HG02678 (cell line): ENCODE data around the gene RPUSD4.
A peak's percentile ranks its signal among the peaks of the same experiment; 100 is the strongest.
"Not testable (repeated sequence)": the region's sequence is repeated elsewhere in the genome, so short reads cannot be mapped to it uniquely, and the experiment has no call there.

ENCODE experiments used
- ATAC-seq: cut with Tn5 transposase; IDR thresholded peaks from one replicate; pipeline ENCODE4 v1.9.1; 2021; ENCODE audit warnings: mild to moderate bottlenecking, moderate library complexity; ENCODE audit not compliant: unreplicated experiment

RPUSD4 gene, protein sequence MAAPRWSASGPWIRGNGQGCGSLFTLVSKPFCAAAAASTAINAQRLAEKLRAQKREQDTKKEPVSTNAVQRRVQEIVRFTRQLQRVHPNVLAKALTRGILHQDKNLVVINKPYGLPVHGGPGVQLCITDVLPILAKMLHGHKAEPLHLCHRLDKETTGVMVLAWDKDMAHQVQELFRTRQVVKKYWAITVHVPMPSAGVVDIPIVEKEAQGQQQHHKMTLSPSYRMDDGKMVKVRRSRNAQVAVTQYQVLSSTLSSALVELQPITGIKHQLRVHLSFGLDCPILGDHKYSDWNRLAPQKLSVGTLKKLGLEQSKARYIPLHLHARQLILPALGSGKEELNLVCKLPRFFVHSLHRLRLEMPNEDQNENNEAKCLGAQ

DNA sequence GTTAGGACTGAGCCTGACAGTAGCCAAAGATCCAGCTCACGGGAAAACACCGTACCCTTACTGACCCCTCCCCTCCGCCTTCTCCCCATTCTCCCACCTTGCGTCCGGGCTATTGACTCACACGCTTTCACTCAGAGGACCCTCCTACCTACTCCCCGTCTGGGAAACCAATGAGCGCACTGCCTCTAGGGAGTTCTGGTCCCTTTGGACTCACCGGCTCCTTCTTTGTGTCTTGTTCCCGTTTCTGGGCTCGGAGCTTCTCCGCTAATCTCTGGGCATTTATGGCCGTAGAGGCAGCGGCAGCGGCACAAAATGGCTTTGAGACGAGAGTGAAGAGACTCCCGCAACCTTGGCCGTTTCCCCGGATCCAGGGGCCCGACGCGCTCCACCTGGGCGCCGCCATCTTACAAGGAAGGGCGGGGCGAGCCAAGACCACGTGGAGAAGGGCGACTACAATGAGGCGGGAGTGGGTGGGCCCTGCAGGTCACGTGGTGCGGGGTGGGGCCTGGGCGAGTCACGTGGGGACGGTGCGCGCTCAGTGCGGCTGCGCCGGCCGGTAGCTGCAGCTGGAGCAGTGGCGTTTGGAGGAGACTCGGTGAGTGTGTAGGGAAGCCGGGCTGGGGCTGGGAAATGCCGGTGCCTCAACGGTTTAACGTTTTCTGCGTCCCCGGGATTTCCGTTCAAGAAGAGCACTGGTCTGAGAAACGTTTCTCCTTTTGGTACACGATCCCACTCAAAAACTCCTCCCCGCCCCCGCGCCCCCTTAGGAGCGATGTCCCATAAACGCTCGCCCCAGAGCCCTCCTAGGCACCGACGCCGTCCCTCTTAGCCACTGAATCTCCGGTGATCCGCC is at the start of gene RPUSD4, which contains the start of gene FAM118B:
RPUSD4 (minus strand) TSS at position 415 of the 853 bp plus-strand sequence; CDS start at position 403, 12 bp downstream.
FAM118B (plus strand) TSS at position 547 of the 853 bp plus-strand sequence. CDS start 23,220 bp downstream, outside the sequence.
- ATAC-seq, result peak; percentile 96

DNA sequence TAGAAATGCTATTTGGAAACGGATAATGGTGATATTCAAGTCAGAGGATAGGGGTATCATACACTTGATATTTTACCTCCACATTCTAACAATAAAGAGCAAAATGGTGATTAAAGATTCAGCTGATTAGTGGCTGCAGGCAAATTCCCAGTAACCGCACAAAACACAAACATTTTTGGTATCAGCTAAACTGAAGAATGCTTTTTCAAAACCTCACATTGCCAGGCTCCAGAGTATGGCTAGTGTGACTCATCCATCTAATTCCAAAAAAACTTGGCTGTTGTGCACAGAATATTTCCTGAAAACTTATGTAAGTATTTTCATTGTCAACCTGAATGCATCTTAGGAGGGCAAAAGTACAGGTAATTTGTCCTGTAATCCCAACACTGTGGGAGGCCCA is 46.3 kb upstream of the RPUSD4 start:
- ATAC-seq, result no peak

DNA sequence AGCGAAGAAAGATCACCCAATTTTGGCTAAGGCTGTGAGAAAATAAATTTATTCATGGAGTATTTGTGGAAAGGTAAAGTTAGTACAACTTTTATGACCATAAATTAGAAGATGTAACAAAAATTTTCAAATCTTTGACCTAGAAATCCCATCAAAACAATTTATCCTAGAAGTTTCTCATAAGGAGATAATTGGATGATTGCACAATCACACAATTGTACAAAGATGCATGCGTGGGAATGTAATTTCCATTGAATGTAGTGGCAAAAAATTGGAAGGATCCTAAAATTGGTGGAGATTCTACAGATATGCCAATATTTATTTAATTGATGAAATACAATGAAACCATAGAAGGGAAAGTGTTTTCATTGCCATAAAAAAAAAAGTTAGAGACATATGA is 45.7 kb upstream of the RPUSD4 start:
- no peak for ATAC-seq

DNA sequence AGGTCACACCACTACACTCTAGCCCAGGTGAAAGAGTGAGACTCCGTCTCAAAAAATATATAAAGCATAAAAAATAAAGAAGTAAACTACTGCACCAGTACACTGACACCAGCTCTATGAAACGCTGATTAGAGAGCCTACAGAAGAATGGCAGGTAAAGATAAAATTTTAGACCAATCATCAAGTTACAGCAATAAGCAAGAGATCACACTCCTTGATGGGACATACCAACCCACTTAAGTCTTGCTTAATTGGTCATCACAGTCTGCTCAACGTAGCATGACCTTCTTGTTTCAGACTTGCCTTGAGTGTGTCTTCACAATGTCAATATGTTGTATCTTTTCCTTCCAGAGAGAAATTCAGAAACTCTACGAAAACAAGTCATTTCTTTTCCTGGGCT is 44.8 kb upstream of the RPUSD4 start:
- ATAC-seq, result no peak

DNA sequence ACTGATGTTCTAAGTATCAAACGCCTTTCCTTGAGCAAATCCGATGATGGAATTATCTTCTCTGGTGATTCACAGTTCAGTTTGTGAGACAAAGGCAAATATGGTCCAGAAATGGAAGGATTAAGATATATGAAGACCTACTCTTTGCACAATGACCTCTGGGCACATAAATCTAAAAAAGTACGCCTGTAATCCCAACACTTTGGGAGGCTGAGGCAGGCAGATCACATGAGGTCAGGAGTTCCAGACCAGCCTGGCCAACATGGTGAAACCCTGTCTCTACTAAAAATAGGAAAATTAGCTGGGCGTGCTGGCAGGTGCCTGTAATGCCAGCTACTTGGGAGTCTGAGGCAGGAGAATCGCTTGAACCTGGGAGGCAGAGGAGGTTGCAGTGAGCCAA is 44.1 kb upstream of the RPUSD4 start:
- not testable (repeated sequence) for ATAC-seq

DNA sequence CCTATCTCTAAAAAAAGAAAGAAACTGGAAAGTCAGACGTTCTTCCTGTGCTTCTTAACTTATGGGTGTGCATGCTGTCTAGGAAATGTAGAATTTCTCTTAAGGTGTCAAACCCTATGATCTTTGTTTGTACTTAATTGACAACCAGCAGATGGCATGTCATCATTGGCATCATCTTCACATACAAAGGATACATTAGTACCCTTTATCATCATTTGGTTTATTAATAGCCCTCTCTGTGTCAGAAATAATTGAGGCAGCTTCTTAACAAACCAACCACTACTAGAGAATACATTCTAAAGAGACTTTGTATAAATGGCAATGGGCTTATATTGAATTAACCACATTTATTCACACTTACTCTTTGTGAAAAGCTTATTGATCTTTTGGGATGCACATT is 43.4 kb upstream of the RPUSD4 start:
- ATAC-seq, result no peak

DNA sequence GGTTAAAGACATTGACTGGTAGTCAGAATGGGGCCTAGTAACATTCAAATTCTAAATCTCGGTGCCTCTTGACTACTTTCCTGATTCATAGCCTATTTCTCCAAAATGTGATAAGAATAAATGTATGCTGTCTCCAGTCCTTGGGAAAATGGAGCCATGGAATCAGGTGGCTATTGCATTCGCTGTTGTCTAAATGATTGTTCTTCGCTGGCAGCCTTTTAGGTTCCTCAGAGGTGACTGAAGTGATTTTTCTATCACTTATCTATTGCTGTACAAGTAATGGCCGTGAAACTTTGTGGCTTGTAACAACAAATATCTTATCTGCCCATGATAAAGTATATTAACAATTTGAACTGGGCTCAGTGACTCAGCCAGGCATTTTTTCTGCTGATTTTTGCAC is 41.8 kb upstream of the RPUSD4 start:
- no peak for ATAC-seq

DNA sequence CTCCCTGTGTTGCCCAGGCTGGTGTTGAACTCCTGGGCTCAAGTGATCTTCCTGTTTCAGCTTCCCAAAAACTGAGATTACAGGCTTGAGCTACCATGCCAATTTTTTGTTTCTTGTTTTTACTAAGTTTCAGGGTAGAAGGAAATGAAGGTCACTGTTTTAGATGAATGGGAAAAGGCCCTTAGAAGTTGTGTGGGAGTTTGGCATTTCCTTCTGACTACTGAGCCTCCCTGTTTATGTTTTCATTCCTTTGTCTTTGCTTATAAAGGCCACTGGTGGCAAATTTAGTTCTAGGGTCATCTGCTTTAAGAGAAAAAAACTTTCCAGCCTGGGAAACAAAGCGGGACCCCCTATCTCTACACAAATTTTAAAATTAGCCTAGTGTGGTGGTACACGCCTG is 35.2 kb upstream of the RPUSD4 start:
- ATAC-seq, result no peak

DNA sequence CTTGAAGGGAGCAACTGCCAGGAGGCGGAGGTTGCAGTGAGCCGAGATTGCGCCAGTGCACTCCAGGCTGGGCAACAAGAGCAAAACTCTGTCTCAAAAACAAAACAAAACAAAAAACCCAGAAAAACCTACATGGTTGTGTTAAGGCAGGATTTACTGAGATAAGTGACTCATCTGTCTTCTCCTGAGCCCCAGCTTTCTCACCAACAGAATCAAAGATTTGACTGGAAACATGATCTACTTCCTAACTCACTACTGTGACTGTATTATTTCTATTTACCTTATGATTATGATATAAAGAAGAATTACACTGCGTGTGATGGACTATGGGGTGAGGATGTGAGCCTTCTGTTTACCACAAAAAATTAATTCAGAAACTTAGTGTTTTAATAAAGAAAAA is 21.9 kb upstream of the RPUSD4 start:
- no peak for ATAC-seq

DNA sequence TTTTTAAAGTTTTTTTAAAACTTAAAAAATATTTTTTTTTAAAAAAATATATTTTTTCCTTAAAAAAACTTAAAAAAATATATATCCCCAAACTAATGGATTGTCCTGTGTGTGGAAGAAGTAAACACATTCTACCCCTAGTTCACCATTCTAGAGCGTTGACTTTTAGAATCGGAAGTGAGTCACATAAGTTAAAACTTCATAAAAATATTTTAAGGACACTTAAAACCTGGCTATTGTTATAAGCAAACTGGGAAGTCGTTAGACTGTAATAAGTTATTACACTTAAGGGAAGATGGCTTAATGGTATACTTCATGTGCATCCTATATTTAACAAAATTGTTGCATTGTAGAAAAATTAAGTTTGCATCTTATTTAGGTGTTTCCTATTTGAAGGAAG is 21.2 kb upstream of the RPUSD4 start:
- no peak for ATAC-seq

DNA sequence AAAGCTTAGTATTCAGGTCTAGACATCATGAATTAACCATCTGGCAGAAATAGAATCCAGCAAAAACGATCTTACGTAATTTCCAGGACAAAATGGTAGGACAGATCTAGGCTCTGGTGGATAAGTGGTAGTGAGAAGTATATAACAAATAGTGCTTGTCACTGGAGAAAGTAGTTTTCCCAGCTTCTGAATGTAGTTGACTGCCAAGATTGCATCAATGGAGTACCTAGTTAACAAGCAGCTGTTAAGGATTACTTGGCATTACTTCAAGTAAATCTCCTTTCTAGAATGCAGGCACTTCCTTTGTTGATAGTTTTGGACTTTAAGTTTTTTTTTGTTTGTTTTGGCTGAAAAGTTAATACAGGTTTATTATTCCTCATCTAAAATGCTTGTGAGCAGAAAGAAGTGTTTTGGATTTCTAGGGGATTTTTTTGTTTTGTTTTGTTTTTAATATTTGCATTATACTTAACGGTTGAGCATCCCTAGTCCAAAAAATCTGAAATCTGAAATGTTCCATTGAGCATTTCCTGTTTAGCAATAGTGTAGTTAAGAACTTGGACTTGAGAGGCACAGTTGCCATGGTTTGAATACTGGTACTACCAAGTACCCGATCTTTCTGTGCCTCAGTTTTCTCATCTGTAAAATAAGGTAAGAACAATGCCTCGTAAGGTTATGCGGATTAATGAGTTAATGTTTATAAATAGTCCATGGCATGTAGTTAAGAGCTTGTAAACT is 20.4 kb upstream of the RPUSD4 start:
- ATAC-seq, result no peak

DNA sequence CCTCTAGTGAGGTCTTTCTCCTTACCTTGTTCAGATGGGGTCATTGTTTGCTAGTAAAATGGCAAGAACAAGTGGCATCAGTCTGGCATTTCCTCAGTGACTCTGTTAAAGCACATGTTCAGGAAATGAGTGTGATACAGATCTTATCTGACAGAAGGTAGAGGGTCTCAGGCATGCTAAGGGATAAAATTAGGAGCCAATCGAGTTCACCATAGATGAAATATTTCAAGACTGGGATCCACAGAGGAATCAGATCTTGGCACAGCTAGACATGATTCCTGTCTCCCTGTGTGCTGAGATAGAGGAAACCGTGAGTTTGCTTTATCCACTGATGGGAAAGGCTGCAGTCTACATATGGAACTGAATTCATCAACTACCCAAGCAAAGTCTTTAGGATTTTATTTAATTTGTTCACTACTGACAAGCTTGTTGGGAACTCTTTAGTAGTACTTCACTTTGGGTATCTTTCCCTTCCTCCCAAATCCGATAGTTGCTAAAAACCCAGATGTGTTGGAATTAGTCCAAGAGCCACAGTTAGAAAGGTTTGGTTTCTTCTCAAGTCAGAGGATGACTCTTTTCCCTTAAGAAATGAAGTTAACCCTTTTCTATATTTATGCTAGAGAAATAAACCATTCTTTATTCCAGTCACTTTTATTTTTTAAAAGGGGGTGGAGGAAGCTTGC is 18.5 kb upstream of the RPUSD4 start:
- no peak for ATAC-seq

DNA sequence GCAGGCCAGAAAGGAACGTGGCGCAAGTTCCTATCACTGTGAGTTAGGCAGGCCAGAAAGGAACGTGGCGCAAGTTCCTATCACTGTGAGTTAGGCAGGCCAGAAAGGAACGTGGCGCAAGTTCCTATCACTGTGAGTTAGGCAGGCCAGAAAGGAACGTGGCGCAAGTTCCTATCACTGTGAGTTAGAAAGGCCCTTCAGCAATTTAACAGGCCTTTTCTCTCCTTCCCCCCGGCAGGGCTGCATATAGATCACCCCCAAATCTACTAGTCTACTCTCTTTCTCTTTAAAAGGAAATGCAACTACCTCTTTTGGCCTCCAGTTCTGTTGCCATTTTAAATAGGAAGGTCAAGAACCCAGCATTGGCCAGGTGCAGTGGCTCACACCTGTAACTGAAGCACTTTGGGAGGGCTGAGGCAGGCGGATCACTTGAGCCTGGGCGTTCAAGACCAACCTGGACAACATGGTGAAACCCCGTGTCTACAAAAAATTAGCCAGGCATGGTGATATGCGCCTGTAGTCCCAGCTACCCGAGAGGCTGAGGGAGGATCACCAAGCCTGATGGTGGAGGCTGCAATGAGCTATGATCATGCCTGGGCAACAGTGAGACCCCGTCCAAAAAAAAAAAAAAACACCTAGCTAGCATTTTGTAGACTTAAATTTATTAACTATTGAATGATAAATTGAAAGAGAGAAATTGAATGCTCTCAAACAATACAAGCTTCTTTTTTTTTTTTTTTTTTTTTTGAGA is 15.1 kb upstream of the RPUSD4 start:
- no peak for ATAC-seq

DNA sequence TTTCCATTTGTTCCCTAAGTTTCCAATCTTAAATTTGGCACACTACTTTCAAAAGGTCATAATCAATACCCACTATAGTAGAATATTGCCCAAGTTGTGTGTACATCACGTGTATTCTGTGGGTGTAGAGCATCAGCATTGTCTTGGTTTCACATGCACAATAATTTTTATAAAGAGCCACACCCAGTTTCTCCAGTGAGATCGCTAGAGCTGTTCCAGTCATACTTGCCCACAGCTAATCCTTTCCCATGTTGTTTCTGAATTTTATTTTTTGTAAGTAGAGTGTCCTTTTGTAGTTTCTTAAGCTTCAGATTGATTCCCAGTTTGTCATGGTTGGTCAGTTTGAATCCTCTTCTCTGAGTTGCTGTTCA is 13.8 kb upstream of the RPUSD4 start:
- ATAC-seq, result no peak

DNA sequence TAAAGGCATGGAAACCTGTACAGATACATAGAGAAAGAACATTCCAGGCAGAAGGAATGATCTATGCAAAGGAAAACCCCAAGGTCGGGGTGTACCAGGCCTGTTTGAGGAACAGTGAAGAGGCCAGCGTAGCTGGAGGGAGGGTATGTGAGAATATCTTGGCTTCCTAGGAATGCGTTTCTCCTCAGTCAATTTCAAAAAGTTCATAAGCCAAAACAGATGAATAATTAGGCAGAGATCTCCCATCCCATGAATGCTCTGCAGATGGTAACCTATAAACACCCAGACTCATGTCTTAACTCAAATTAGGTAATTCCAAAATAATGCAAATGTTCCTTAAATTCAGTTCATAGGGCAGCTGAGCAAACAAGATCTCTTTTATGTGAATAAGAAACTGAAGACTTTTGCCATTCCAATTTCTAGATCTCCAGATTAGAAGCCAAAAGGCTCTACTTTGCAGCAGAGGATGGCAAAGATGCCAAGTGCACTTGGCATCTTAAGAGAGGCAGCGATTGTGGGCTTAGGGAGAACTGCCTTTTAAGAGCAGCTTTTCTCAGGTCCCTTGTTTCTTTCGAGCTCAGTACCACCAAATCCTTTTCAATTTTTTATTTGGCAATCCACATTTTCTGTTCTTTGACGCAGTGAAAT is 13.3 kb upstream of the RPUSD4 start:
- no peak for ATAC-seq

DNA sequence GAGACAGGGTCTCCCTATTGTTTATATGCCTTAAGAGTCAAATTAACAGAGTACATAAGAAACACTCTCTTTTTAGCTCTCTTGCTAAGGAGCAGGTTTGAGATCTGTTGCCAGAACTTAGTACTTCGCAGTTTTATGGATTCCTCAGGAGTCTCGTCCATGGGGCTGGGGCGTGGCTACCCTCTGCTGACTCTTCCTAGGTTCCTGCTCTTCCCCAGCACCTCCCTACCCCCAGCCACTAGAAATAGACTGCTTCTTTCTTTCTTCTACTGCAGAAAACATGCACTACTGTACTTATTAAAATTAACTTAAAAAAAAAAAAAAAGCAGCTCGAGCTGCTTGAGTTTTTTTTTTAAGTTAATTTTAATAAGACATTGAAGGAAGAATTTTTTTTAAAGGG is 8.1 kb upstream of the RPUSD4 start:
- ATAC-seq, result no peak

DNA sequence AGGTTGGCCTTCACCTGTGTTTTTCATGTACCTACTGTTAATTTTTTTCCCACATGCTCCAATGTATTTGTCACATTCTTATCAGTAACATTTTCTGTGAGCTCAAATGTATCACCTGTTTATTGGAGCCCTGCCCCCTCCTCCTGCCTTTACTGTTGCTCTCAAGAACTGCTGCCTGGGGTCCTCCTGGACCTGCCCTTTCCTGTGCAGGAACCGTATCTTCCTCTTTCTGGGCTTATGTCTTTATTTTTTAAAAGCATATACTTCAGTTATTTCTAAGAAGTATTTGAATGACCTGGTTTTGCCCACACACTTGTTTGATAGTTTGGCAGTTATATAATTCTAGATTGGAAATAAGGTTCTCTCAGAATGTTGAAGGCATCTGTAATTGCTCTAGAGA is 6.0 kb upstream of the RPUSD4 start:
- ATAC-seq, result no peak

DNA sequence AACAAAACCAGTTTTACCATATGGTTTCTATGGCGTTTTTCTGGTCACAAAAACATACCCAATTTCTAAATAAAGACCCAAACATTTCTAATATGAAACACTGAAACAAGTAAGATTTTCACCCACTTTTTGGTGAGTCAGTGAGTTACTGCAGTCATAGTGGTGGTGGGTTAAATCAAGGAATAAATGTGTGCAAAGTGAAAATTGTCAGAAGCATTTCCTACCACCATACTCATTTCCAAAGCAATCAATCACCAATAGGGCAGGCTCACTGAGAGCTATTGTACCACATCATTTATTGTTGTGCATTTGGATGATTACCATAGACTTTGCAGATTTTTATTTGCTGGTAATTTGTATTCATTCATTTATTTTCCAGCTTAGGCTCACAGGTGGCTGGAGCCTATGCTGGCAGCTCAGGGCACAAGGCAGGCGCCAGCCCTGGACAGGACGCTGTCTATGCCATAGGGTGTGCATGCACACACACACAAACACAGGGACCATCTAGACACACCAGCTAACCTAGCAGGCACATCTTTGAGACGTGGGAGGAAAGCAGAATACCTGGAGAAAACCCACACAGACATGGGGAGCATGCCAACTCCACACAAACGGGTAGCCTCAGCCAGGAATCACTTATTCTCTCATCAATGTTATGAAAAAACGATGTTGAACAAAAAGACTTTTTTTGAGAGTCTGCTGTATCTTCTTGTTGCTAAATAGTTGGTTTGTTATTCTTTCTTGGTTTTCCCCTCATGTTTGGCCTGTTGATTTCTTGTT is 5.3 kb upstream of the RPUSD4 start:
- no peak for ATAC-seq

DNA sequence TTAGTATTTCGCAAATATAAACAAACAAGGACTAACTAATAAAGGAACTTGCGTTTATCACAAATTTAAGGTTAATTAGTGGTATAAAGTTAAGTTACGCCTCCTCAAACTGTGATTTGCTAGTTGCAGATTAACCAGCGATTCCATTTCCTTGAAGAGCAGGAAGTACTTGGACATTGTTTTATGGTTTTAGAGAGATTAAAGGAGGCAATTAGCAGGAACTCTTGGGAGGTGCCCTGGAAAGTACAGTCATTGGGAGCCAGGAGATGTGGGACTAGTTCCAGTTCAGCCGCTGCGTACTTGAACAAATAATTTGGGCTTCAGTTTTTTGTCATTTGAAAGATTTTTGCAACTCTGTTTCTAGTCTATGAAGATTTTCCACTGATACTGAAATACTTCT is 3.4 kb upstream of the RPUSD4 start:
- no peak for ATAC-seq
